D721Med (cell line): ENCODE measurements around the gene TRIM68.

Experiments used
- DNase-seq: peaks from one replicate; pipeline ENCODE4 v3.0.0; 2011; ENCODE audit warnings: low spot score; ENCODE audit not compliant: insufficient read length
- FAIRE-seq: peaks from 2 replicates; lab custom pipeline; 2011; peaks lifted over from hg19 to GRCh38; lab: Jason Lieb, UNC
- TF ChIP-seq, protein P1 (sequence below): IDR thresholded peaks from 2 replicates; pipeline ENCODE4 v1.5.1; 2012; ENCODE audit warnings: mild to moderate bottlenecking, control low read depth; ENCODE audit not compliant: insufficient read depth; ENCODE audit errors: missing control alignments

TRIM68 gene, protein sequence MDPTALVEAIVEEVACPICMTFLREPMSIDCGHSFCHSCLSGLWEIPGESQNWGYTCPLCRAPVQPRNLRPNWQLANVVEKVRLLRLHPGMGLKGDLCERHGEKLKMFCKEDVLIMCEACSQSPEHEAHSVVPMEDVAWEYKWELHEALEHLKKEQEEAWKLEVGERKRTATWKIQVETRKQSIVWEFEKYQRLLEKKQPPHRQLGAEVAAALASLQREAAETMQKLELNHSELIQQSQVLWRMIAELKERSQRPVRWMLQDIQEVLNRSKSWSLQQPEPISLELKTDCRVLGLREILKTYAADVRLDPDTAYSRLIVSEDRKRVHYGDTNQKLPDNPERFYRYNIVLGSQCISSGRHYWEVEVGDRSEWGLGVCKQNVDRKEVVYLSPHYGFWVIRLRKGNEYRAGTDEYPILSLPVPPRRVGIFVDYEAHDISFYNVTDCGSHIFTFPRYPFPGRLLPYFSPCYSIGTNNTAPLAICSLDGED

DNA sequence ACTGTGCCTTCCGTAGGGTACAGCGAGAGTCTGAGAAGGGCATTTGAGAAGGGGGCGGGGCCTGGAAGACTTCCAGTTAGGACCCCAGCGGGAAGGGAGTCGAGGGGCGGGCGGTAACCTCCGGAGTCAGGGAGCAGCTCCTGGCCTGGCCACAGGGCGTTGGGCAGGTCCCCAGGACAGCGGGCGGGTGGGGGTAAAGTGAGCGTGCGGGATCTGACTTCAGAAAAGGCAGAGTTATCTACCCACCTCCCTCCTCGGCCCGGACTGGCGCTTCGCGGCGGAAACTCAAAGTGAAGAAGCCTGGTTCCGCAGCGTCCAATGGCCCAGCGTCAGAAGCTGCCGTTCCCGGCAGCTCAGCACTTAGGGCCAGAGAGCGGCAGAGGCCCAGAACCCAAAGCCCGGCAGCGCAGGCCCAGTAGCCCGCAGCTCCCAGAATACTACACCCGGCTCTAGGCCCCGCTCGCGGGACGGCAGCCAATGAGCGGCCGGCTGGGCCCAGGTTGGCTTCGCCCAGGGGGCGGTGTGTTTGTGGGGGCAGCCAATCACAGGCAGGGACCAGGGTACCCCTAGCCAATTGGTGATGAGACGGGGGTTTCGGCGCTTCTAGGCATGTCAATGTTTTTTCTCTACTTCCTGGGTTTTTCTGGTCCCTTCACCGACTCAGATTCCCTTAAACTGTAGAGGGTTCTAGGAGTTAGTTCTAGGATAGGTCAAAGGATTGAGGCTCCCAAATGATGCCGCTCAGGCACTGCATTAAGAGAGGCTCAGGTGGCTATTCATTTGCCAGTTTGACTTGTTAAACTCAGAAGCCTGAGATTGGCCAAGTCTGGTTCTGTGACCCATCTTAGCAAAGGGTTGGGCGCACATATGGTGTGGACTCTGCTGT is at the start of gene TRIM68:
Gene TRIM68, minus strand, starts transcription at position 451 of the 886 bp plus-strand sequence. CDS start 2,727 bp downstream, outside the sequence.
- FAIRE-seq, result no peak
- no peak for DNase-seq
- TF ChIP-seq, protein P1, sequence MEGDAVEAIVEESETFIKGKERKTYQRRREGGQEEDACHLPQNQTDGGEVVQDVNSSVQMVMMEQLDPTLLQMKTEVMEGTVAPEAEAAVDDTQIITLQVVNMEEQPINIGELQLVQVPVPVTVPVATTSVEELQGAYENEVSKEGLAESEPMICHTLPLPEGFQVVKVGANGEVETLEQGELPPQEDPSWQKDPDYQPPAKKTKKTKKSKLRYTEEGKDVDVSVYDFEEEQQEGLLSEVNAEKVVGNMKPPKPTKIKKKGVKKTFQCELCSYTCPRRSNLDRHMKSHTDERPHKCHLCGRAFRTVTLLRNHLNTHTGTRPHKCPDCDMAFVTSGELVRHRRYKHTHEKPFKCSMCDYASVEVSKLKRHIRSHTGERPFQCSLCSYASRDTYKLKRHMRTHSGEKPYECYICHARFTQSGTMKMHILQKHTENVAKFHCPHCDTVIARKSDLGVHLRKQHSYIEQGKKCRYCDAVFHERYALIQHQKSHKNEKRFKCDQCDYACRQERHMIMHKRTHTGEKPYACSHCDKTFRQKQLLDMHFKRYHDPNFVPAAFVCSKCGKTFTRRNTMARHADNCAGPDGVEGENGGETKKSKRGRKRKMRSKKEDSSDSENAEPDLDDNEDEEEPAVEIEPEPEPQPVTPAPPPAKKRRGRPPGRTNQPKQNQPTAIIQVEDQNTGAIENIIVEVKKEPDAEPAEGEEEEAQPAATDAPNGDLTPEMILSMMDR, result no peak

DNA sequence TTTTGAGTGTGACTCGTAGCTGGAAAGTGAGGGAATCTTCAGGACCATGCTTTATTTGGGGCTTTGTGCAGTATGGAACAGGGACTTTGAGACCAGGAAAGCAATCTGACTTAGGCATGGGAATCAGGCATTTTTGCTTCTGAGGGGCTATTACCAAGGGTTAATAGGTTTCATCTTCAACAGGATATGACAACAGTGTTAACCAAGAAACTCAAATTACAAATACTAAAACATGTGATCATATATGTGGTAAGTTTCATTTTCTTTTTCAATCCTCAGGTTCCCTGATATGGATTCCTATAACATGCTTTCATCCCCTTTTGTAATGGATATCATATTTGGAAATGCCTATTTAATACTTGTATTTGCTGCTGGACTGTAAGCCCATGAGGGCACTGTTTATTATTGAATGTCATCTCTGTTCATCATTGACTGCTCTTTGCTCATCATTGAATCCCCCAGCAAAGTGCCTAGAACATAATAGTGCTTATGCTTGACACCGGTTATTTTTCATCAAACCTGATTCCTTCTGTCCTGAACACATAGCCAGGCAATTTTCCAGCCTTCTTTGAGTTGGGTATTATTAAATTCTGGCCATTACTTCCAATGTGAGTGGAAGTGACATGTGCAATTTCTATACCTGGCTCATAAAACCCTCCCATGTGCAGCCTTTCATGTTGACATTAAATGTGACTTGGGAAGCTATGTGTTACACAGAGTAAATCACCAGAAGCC is 46.8 kb upstream of the TRIM68 start:
- DNase-seq (no peak), FAIRE-seq (no peak)
- TF ChIP-seq, protein P1, result no peak

DNA sequence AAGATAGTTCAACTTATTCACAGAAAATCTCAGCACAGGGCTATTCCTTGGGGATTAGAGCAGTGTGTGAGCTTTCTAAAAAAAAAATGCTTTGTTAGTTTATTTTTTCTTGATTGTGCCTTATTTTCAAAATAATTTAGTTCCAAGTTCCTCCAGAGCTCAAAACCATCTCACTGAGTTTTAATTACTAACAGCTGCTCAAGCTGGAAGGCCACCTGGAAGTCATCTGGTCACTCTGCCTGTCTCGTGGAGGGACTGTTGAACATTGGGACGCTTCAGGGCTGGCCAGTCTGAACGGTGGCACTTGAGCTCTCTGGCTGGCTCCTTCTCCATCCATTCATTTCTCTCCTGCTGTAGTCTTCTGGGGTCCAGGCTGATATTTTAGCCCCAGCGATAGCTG is 39.7 kb upstream of the TRIM68 start:
- DNase-seq (no peak), FAIRE-seq (no peak)
- TF ChIP-seq, protein P1, result no peak

DNA sequence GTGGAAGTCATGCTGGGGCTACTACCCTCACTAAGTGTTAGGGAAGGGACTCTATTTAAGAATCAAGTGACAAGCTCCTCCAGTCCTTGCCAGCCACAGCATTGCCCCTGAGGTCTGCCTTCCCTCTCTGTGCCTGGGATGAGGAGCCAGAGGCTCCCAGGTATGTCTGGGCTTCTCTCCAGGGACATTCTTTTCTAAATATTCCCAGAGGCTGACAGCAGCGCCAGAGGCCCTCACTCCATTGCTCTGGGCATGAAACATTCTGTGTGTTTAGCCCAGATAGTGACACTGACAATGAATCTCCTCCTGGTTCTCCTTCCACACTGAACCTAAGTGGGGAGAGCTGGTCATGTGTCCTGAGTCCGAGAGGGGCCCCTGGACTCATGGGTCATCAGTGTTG is 37.9 kb upstream of the TRIM68 start:
- FAIRE-seq (no peak), DNase-seq (no peak)
- TF ChIP-seq, protein P1, result no peak

DNA sequence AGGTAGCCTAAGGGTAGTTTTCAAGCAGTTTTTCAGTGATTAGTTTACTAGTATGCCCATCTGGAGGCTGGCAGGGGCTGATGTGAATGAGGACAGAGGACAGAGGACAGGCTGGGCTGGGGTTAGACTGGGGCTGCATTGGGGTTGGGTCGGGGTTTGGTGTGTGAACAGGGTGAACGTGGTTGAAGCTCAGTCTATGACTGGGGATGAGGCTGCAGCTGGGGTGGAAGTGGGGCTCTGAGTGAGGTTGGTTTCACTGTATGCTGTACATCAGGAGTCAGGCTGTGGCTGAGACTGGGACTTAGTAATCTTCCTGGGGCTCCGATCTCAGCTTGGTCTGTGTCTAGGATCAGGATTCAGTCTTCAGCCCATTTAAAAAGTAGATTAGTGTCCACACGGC is 36.2 kb upstream of the TRIM68 start:
- FAIRE-seq (no peak), DNase-seq (no peak)
- TF ChIP-seq, protein P1, result no peak

DNA sequence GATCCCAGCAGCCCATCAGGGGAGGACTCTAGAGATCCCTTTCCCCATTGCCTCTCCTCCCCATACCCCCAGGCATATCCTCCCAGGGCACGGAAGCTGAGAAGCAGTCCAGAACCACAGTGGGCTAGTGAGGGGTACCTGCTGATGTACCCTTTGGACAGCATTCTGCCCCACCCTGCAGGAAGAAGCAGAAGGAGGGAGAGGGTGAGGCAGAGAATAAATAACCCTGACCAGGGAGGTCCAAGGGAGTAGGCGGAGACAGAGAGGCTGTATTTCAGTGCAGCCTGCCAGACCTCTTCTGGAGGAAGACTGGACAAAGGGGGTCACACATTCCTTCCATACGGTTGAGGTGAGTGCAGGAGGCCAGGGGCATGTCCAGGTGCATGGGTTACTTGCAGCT is 35.7 kb upstream of the TRIM68 start, which contains the start of gene OR51E1:
Gene OR51E1, plus strand, starts transcription at position 301 of the 400 bp plus-strand sequence. CDS start 8,545 bp downstream, outside the sequence.
- FAIRE-seq (no peak), DNase-seq (no peak)

More for the DNA sequence above, 35.7 kb upstream of the TRIM68 start, which contains the start of gene OR51E1:
- TF ChIP-seq, protein P1, result no peak
